Mesothelial cell of epicardium (in vitro differentiated cells): ENCODE data around the gene TEPSIN. TPM values are rescaled to one million over a fixed set of nuclear protein-coding genes. Genes with fewer than 3 reads are reported as not detected.

Source experiments
- DNase-seq, 2 experiments: peaks; one replicate each; pipeline ENCODE4 v3.0.0; 2021; ENCODE audit warnings: low spot score in 2 of 2; ENCODE audit not compliant: unreplicated experiment in 2 of 2
- H3K27ac Mint-ChIP-seq: 2 replicates; pipeline ENCODE4 v1.8.0; 2021; ENCODE audit warnings: mixed read lengths
- H3K27me3 Mint-ChIP-seq: 2 replicates; pipeline ENCODE4 v1.8.0; 2021; ENCODE audit warnings: low read depth, mixed read lengths
- H3K36me3 Mint-ChIP-seq: 2 replicates; pipeline ENCODE4 v1.8.0; 2021; ENCODE audit warnings: mixed read lengths
- H3K4me1 Mint-ChIP-seq: 2 replicates; pipeline ENCODE4 v1.8.0; 2021; ENCODE audit warnings: mixed read lengths
- H3K4me3 Mint-ChIP-seq: 2 replicates; pipeline ENCODE4 v1.8.0; 2021; ENCODE audit warnings: mild to moderate bottlenecking, moderate library complexity, mixed read lengths
- H3K9me3 Mint-ChIP-seq: 2 replicates; pipeline ENCODE4 v1.8.0; 2021; ENCODE audit warnings: mixed read lengths
- total RNA-seq: library from RNA; stranded (reverse); gene quantifications from 3 replicates; pipeline ENCODE4 v1.2.1, GENCODE V29; 2021
- TF ChIP-seq, protein P1 (sequence below): fragments of 200-600 bp; sonication (generic); IDR thresholded peaks from one replicate; pipeline ENCODE4 v1.5.0; 2021; ENCODE audit warnings: antibody characterized with exemption; ENCODE audit not compliant: unreplicated experiment

Gene TEPSIN
- total RNA-seq, 1 donor from 2014 or later, result 44.6 TPM

GRCh38 chr17:81260641-81261040 lies 21.8 kb upstream of the TEPSIN start:
- no peak overlapping the region for H3K4me3 Mint-ChIP-seq
- no peaks in the 10 kb centered on the region for H3K4me1 Mint-ChIP-seq

DNA sequence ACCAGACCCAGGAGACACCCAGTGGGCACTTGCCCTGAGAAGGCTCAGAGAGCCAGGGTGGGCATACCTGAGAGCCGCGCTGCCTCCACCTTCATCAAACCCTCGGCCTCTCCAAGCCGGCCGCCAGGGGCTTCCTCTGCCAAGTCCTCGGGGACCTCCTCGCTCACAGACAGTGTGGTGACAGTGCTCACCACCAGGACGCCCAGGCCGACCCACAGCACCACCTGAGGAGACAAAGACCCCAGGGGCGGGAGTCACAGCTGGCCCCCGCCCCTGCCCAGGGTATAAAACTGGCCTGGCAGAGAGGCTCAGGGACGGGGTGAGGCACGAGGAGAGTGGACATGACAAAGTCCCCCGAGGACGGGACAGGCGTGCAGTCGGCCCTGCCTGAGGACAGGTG lies 21.3 kb upstream of the TEPSIN start:
- H3K9me3 Mint-ChIP-seq, result no peaks in the 10 kb centered on the region
- TF ChIP-seq, protein P1, sequence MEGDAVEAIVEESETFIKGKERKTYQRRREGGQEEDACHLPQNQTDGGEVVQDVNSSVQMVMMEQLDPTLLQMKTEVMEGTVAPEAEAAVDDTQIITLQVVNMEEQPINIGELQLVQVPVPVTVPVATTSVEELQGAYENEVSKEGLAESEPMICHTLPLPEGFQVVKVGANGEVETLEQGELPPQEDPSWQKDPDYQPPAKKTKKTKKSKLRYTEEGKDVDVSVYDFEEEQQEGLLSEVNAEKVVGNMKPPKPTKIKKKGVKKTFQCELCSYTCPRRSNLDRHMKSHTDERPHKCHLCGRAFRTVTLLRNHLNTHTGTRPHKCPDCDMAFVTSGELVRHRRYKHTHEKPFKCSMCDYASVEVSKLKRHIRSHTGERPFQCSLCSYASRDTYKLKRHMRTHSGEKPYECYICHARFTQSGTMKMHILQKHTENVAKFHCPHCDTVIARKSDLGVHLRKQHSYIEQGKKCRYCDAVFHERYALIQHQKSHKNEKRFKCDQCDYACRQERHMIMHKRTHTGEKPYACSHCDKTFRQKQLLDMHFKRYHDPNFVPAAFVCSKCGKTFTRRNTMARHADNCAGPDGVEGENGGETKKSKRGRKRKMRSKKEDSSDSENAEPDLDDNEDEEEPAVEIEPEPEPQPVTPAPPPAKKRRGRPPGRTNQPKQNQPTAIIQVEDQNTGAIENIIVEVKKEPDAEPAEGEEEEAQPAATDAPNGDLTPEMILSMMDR, result no peak

More at GRCh38 chr17:81260641-81261040, 21.8 kb upstream of the TEPSIN start:
- H3K27me3 Mint-ChIP-seq, result no peaks in the 10 kb centered on the region
- no peak overlapping the region for H3K27ac Mint-ChIP-seq
- H3K9me3 Mint-ChIP-seq, result no peaks in the 10 kb centered on the region
- no peak for DNase-seq
- TF ChIP-seq, protein P1, result no peak
- peaks cover 6% of the 10 kb centered on the region for H3K36me3 Mint-ChIP-seq

DNA sequence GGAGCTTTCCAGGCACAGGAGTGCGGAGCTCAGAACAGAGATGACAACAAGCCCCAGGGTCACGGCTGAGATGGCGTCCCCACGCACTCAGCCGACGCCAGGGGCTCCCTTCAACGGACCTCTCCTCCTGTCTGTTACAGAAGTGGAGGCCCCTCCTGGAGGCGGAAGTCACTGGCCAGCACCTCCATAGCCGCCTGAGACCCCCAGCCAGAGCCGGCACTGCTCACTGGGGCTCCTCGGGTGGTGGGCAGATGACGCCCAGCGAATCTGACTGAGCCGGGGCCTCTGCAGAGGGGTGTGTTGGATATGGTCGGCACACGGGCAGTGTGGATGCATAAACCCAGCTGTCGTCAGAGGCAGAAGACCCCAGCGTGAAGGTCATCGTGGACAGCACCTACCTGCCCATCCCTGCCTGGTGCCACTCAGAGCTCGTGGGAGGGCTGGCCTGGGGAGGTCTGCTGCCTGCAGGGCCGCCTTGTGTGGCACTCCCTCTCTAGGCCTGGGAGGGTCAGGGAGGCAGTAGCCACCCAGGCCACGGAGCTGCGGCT lies 20.3 kb upstream of the TEPSIN start:
- Mint-ChIP-seq H3K36me3 (peaks cover 1% of the 10 kb centered on the region), H3K9me3 (no peaks in the 10 kb centered on the region), H3K4me1 (peaks cover 7% of the 10 kb centered on the region), H3K27ac (no peak overlapping the region), H3K27me3 (no peaks in the 10 kb centered on the region), H3K4me3 (no peak overlapping the region)
- TF ChIP-seq, protein P1, result no peak
- no peak for DNase-seq

More for the DNA sequence above, 21.3 kb upstream of the TEPSIN start:
- H3K4me3 Mint-ChIP-seq, result no peak overlapping the region
- H3K36me3 Mint-ChIP-seq, result peaks cover 1% of the 10 kb centered on the region
- no peaks in the 10 kb centered on the region for H3K27me3 Mint-ChIP-seq
- no peak for DNase-seq
- peaks cover 1% of the 10 kb centered on the region for H3K4me1 Mint-ChIP-seq
- no peak overlapping the region for H3K27ac Mint-ChIP-seq

DNA sequence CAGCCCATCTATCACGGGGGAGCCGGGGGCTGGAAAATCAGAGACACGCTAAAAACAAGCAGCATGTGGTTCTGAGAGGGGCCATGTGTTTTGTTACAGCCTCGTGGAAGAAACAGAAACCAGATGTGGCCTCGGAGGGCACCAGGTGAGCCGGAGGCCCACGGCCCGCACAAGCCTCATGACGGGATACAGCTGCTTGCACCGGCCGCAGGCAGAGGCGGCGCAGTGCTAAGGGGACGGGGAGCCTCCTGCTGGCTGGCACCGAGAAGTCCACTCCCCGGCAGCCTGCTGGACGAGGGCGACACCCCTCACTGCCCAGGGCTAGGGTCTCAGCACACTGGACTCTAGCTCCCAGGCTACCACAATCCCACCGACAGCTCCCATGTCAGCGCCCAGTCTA lies 19.4 kb upstream of the TEPSIN start:
- TF ChIP-seq, protein P1, result no peak
- Mint-ChIP-seq H3K4me1 (peaks cover 7% of the 10 kb centered on the region), H3K27me3 (no peaks in the 10 kb centered on the region), H3K9me3 (no peaks in the 10 kb centered on the region), H3K36me3 (peaks cover 1% of the 10 kb centered on the region), H3K4me3 (no peak overlapping the region), H3K27ac (no peak overlapping the region)
- DNase-seq, result no peak

DNA sequence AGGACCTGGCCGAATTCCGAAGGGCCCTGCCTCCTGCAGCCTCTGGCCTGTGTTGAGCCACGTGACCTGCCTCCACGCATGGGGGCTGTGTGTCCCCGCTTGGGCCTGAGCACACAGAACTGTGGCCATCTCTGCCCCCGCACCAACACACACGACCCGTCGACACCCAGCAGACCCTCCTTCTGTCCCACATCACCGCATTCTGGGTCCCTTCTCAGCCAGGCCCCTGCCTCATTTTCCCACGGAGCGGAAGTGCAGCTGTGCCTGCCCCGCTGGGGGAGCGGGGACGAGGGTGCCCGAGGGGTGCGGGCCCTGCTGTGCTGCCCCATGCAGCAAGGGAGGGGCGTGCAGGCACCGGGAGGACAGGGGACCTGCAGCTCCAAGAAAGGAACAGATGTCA lies 18.7 kb upstream of the TEPSIN start:
- no peak for DNase-seq
- Mint-ChIP-seq H3K27ac (no peak overlapping the region), H3K36me3 (peaks cover 5% of the 10 kb centered on the region), H3K27me3 (no peaks in the 10 kb centered on the region), H3K4me1 (peaks cover 10% of the 10 kb centered on the region), H3K4me3 (no peak overlapping the region), H3K9me3 (no peaks in the 10 kb centered on the region)
- TF ChIP-seq, protein P1, result no peak

GRCh38 chr17:81256616-81257015 lies 17.8 kb upstream of the TEPSIN start:
- Mint-ChIP-seq H3K27ac (no peak overlapping the region), H3K4me3 (no peak overlapping the region), H3K4me1 (peaks cover 10% of the 10 kb centered on the region), H3K36me3 (peaks cover 3% of the 10 kb centered on the region), H3K27me3 (no peaks in the 10 kb centered on the region), H3K9me3 (no peaks in the 10 kb centered on the region)
- TF ChIP-seq, protein P1, result no peak
- no peak for DNase-seq
